GM19238 (cell line): ENCODE data around the gene DZANK1.
"Not testable (repeated sequence)": the region's sequence is repeated elsewhere in the genome, so short reads cannot be mapped to it uniquely, and the experiment has no call there.

Experiments used
- DNase-seq: peaks from one replicate; pipeline ENCODE4 v3.0.0; 2011; ENCODE audit warnings: low spot score; ENCODE audit not compliant: insufficient read length

The DZANK1 gene

DNA sequence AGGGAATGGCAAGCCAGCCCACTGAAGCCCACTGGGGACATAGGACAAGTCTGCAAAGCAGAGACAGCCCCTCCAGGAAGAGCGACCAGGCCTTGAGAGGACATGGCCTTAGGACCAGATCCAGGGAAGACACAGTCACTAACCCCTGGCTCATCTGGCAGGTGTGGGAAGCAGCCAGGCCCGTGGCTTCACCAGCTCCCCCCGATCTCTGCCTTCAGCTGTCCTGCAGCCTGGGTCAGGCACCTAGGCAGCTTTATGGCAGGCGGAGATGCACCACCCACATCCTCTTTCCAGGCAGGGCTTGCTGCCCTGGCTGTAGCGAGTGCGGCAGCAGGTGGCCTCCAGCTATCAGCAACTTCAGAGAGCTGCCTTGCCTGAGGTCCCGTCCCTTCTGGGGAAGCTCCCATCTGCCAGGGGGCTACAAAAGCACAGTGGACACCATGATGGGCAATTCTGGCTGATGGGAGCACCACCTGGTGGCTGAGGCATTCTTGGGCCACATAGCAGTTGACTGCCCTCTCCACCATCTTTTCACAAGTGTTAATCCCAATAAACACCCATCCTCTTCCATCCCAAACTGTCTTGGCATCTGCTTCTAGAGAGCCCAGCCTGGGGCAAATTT, 85.8 kb downstream of the DZANK1 start:
- no peak for DNase-seq

DNA sequence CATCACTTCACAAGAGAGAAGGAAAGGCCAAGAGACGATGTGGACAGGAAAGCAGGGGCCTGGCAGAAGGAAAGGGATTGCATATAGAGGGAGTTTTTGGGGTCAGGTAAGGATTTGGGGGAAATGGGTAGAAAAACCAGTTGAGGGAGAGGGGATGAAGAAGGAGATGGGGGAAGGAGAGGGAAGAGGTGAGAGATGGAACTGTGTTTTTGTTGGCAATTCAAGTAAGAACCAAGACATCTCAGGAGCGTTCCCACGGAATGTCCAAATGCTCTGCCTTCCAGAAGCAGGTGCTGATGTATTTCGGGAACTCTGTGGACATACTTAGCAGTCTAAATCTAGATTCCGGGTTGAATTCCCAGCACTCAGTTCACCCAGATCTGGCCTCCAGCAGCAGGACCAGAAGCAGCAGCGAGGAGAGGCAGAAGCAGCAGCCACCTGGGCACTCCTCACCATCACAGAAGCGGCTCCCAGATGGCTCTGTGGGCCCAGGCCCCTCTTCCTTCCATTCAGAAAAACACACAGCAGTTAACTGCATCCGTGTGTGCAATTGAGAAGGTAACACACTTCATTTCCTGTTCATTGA, 88.8 kb downstream of the DZANK1 start:
- no peak for DNase-seq

DNA sequence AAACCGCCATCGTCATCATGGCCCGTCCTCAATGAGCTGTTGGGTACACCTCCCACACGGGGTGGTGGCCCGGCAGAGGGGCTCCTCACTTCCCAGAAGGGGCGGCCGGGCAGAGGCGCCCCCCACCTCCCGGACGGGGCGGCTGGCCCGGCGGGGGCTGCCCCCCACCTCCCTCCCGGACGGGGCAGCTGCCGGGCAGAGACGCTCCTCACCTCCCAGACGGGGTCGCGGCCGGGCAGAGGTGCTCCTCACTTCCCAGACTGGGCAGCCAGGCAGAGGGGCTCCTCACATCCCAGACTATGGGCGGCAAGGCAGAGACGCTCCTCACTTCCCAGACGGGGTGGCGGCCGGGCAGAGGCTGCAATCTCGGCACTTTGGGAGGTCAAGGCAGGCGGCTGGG, 91.3 kb downstream of the DZANK1 start:
- not testable (repeated sequence) for DNase-seq

DNA sequence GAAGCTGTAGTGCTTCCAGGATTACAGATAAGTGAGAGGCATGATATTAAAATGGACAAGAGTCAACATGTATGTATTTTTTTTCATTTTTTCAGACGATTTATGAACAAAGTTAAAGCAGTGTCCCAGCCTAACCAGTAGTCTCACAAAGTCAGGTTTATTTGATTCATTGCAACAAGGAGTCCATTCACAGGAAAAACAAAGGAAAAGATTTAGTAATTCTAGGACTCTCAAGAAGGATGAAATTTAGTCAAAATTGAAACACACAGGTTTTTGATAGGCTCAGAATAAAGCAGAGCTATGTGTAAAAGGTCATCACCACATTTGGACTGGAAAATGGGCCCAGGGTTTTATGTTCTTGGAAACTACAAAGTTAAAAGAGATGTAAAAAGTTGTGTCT, 94.5 kb downstream of the DZANK1 start:
- no peak for DNase-seq

DNA sequence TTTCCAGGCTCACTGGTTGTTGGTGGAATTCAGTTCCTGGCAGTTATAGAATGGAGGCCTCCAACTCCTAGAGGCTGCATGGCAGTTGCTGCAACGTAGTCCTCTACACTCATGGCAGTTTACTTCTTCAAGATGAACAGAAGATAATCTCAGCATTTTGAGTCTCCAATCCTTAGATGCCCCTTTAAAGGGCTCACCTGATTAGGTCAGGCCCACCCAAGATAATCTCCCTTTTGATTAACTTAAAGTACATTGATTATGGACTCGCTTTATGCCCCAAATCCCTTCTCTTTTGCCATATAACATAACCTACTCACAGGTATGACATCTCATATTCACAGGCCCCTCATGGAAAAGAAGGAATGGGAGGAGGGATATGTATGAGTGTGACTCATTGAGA, 102.1 kb downstream of the DZANK1 start:
- DNase-seq = no peak

DNA sequence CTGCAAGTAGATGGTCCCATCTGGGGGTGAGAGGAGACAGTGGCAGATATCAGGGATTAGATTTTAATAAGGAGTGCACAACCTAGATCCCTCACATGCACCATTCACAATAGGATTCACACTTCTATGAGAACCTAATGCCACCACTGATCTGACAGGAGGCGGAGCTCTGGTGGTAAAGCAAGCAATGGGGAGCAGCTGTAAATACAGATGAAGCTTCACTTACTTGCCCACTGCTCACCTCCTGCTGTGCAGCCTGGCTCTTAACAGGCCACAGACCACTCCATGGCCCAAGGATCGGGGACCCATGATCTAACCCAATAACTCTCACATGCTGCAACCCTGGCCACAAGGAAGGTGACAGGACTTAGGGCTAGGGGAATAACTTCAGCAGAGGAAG, 103.1 kb downstream of the DZANK1 start:
- DNase-seq = no peak

DNA sequence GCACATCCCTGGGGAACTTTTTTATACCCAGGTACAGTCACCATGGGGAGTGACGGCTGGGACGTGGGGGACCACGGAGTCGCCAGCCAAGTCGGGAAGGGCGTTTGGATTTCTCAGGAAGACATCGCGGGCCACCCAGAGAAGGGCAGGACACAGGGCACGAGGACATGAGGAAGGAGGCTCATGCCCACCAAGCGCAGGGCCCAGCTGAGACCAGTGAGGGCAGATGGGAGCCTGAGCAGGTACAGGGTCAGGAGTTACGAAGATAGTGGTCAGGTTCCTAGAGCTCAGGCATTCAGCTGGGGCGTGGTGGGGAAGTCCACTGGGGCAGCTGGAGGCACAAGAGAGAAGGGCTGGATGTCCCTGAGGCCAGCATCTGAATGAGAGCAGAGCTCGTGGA, 103.9 kb downstream of the DZANK1 start:
- no peak for DNase-seq

DNA sequence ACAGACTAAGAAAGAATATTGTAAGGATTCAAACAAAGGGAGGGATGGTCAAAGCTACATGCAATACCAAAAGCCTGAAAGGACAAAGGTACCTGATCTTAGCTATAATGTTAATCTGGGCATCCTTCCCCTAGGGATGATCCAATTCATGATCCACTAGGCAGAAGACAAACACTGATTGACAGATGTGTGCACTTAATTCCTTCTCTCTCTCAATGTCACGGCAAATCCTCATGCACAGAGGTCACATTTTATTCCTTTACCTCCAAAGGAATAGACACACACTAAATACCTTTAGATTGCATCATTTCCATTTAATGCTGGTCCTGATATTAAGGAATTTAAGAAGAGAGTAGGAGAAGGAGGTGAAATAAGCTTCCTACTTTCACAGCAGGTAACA, 105.2 kb downstream of the DZANK1 start:
- DNase-seq = no peak

DNA sequence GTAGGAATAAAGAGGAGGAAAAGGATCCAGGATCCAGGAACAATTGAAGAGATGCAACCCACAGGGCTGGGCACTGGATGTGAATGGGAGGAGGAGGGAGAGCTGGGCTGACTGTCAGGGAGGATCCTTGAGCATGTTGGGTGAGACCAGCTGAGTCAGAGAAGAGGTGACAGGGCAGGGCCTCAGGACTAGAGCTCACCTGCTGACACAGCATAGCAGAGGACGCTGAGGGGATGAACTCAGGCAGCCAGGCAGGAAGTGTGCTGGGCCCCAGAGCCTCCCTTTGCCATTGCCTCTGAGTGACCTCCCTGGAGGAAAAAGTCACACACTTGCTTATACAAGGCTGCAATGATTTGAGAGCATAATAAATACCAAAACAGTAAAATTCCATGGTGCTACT, 106.2 kb downstream of the DZANK1 start:
- DNase-seq = no peak

DNA sequence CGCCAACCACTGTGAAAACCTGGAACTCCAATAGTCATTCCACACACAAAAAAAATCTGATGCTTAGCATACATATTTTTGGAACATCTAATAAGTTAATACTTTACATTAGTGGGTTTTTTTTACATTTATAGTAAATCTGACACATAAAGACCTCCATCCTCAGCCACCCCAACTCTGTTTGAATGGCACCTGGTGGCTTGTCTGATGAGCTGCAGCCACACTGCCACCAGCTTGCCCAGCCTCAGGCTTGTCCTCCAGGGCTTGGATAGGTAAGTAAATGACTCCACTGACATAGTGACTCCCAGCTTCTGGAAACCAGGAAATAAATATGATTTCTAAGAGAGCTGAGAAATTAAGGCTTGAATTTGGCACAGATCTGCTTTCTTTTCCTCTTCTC, 107.0 kb downstream of the DZANK1 start:
- DNase-seq = no peak

DNA sequence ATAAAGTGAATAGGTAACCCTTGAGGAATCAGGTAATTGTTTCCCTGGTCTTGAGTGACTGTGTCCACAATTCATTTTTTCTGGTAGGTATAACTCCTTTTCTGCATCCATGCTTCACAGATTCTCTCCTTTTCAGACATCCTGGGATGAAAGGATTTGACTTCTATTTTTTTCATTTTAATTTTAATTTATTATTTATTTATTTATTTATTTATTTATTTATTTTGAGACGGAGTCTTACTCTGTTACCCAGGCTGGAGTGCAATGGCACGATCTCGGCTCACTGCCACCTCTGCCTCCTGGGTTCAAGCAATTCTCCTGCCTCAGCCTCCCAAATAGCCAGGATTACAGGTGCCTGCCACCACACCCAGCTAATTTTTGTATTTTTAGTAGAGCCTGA, 117.1 kb downstream of the DZANK1 start:
- DNase-seq = not testable (repeated sequence)
